Keratinocyte (primary cell): ENCODE data around the gene RABGAP1. TPM values are rescaled to one million over a fixed set of nuclear protein-coding genes. Genes with fewer than 3 reads are reported as not detected.
A peak's percentile ranks its signal among the peaks of the same experiment; 100 is the strongest.

Experiments
- DNase-seq: peaks from one replicate; pipeline ENCODE4 v3.0.0-alpha.2; 2011; ENCODE audit warnings: low read depth, missing footprints, low spot score
- FAIRE-seq: peaks from 2 replicates; lab custom pipeline; 2011; peaks lifted over from hg19 to GRCh38; lab: Jason Lieb, UNC
- H2AFZ ChIP-seq: 2 replicates; pipeline ENCODE4 v1.6.0; 2012; ENCODE audit warnings: low read length, control low read depth, inconsistent platforms; ENCODE audit not compliant: control insufficient read depth
- H3K27ac ChIP-seq: 2 replicates; pipeline ENCODE4 v1.5.1; 2011; ENCODE audit warnings: low read length; ENCODE audit not compliant: control insufficient read depth, insufficient read depth
- H3K27me3 ChIP-seq: 3 replicates; pipeline ENCODE4 v1.6.0; 2011; ENCODE audit warnings: low read length; ENCODE audit not compliant: control insufficient read depth, insufficient read depth; ENCODE audit errors: extremely low read depth
- H3K36me3 ChIP-seq, 2 experiments: 2 replicates in 1 of 2; 3 replicates in 1 of 2; pipeline ENCODE4 v1.5.1; 2011; ENCODE audit warnings: low read length in 2 of 2, mild to moderate bottlenecking in 1 of 2; ENCODE audit not compliant: control insufficient read depth in 2 of 2, insufficient read depth in 2 of 2; ENCODE audit errors: extremely low read depth in 1 of 2
- H3K4me1 ChIP-seq: 3 replicates; pipeline ENCODE4 v1.5.1; 2011; ENCODE audit warnings: low read length; ENCODE audit not compliant: control insufficient read depth, insufficient read depth; ENCODE audit errors: extremely low read depth
- H3K4me2 ChIP-seq: 3 replicates; pipeline ENCODE4 v1.6.0; 2011; ENCODE audit warnings: low read depth, low read length; ENCODE audit not compliant: control insufficient read depth, insufficient read depth; ENCODE audit errors: extremely low read depth
- H3K4me3 ChIP-seq, 3 experiments: fragments of 200-600 bp in 1 of 3; sonication (generic) in 1 of 3; 2 replicates in 2 of 3; 3 replicates in 1 of 3; pipeline ENCODE4 v1.5.1; 2011 to 2016; ENCODE audit warnings: low read length in 3 of 3, mild to moderate bottlenecking in 3 of 3, control low read depth in 2 of 3, inconsistent platforms in 1 of 3, low read depth in 1 of 3, mixed read lengths in 1 of 3, mixed run types in 1 of 3, moderate library complexity in 1 of 3; ENCODE audit not compliant: control insufficient read depth in 2 of 3, insufficient read depth in 2 of 3; ENCODE audit errors: extremely low read depth in 1 of 3
- H3K79me2 ChIP-seq: 2 replicates; pipeline ENCODE4 v1.6.0; 2012; ENCODE audit warnings: low read length; ENCODE audit not compliant: control insufficient read depth, insufficient read depth
- H3K9ac ChIP-seq: 3 replicates; pipeline ENCODE4 v1.6.0; 2011; ENCODE audit warnings: low read length; ENCODE audit not compliant: control insufficient read depth, insufficient read depth; ENCODE audit errors: extremely low read depth
- H3K9me1 ChIP-seq: 3 replicates; pipeline ENCODE4 v1.6.0; 2011; ENCODE audit warnings: low read length; ENCODE audit not compliant: control insufficient read depth, insufficient read depth; ENCODE audit errors: extremely low read depth
- H3K9me3 ChIP-seq: 2 replicates; pipeline ENCODE4 v1.5.1; 2012; ENCODE audit warnings: low read depth, low read length; ENCODE audit not compliant: control insufficient read depth
- H4K20me1 ChIP-seq: 3 replicates; pipeline ENCODE4 v1.6.0; 2011; ENCODE audit warnings: low read length; ENCODE audit not compliant: control insufficient read depth, insufficient read depth; ENCODE audit errors: extremely low read depth
- EZH2 ChIP-seq: IDR thresholded peaks from one replicate; pipeline ENCODE4 v1.6.1; 2012; ENCODE audit warnings: inconsistent platforms, mild to moderate bottlenecking, low read length, moderate library complexity
- dilution Hi-C: fragments of 300-500 bp; cut with MboI; formaldehyde crosslinking; loops from one replicate; pipeline ENCODE4 v1.7.0; 2020; ENCODE audit warnings: low sequenced_read_pairs; ENCODE audit not compliant: extremely low pct_ligation_motif_present
- polyA plus RNA-seq, 5 experiments: library from polyadenylated mRNA; depleted of rRNA in 3 of 5; stranded (reverse) in 3 of 5; stranded (forward) in 1 of 5; unstranded in 1 of 5; fragments of >200 nt; gene quantifications; 1 replicate in 1 of 5; 2 replicates in 3 of 5; 3 replicates in 1 of 5; pipeline versions ENCODE4 v1.2.1 to v1.2.3, GENCODE V29; 2011 to 2012; ENCODE audit warnings: missing spikeins in 2 of 5, low read depth in 1 of 5, low replicate concordance in 1 of 5
- TF ChIP-seq, protein P1 (sequence below), 3 experiments: IDR thresholded peaks in 1 of 3; conservative IDR thresholded peaks in 1 of 3; optimal IDR thresholded peaks in 1 of 3; 2 replicates in 2 of 3; 3 replicates in 1 of 3; pipeline versions ENCODE3 to v1.5.1; 2011; ENCODE audit warnings: low read length in 3 of 3, mild to moderate bottlenecking in 3 of 3, moderate library complexity in 2 of 3, control low read depth in 1 of 3, inconsistent platforms in 1 of 3; ENCODE audit not compliant: insufficient read depth in 2 of 3; ENCODE audit errors: extremely low read depth in 1 of 3

RABGAP1 gene
- polyA plus RNA-seq, 1 donor (not counting 4 experiments of a cell fraction or from before 2014, with no cell fraction given): 40.6 TPM

- no peak overlapping the region for H3K4me3 ChIP-seq
- TF ChIP-seq, protein P1, sequence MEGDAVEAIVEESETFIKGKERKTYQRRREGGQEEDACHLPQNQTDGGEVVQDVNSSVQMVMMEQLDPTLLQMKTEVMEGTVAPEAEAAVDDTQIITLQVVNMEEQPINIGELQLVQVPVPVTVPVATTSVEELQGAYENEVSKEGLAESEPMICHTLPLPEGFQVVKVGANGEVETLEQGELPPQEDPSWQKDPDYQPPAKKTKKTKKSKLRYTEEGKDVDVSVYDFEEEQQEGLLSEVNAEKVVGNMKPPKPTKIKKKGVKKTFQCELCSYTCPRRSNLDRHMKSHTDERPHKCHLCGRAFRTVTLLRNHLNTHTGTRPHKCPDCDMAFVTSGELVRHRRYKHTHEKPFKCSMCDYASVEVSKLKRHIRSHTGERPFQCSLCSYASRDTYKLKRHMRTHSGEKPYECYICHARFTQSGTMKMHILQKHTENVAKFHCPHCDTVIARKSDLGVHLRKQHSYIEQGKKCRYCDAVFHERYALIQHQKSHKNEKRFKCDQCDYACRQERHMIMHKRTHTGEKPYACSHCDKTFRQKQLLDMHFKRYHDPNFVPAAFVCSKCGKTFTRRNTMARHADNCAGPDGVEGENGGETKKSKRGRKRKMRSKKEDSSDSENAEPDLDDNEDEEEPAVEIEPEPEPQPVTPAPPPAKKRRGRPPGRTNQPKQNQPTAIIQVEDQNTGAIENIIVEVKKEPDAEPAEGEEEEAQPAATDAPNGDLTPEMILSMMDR (optimal IDR thresholded peaks at IDR 0.05 in 1 of 3, IDR thresholded peaks at IDR 0.05 in 1 of 3, conservative IDR thresholded peaks at IDR 0.05 in 1 of 3; ENCODE audit: extremely low read depth in 1 of 3, insufficient read depth in 2 of 3, low read length in 3 of 3): no peak
- no peak for TF ChIP-seq EZH2
- DNase-seq (no peak), FAIRE-seq (no peak)
- H3K79me2 ChIP-seq: peaks cover 45% of the 10 kb centered on the region
- H3K27ac ChIP-seq: peak overlapping the region; percentile 69
- dilution Hi-C loops: no loop called here
- no peak overlapping the region for H3K9ac ChIP-seq
- H4K20me1 ChIP-seq: no peaks in the 10 kb centered on the region
- H3K9me1 ChIP-seq: no peaks in the 10 kb centered on the region
- H3K27me3 ChIP-seq: no peaks in the 10 kb centered on the region
- no peak overlapping the region for H2AFZ ChIP-seq
- peaks cover 20% of the 10 kb centered on the region for H3K4me1 ChIP-seq
- no peaks in the 10 kb centered on the region for H3K9me3 ChIP-seq
- H3K4me2 ChIP-seq: no peak overlapping the region
- H3K36me3 ChIP-seq: peaks cover 0 to 2% of the 10 kb centered on the region in 2 experiments
Observed at GRCh38 chr9:122939601-122940000, 1.2 kb upstream of the RABGAP1 start.

GRCh38 chr9:122940454-122940748 lies 419 bp upstream of the RABGAP1 start:
- no peak for TF ChIP-seq EZH2
- TF ChIP-seq, protein P1 (optimal IDR thresholded peaks at IDR 0.05 in 1 of 3, IDR thresholded peaks at IDR 0.05 in 1 of 3, conservative IDR thresholded peaks at IDR 0.05 in 1 of 3; ENCODE audit: extremely low read depth in 1 of 3, insufficient read depth in 2 of 3, low read length in 3 of 3): no peak
- peak overlapping the region; percentile 95 for H2AFZ ChIP-seq
- H3K27ac ChIP-seq: peak overlapping the region; percentile 69

More at GRCh38 chr9:122940454-122940748, 419 bp upstream of the RABGAP1 start:
- peaks cover 46% of the 10 kb centered on the region for H3K79me2 ChIP-seq
- peaks cover 23% of the 10 kb centered on the region for H3K4me1 ChIP-seq
- H3K27me3 ChIP-seq: no peaks in the 10 kb centered on the region
- dilution Hi-C loops: no loop called here
- H4K20me1 ChIP-seq: no peaks in the 10 kb centered on the region
- H3K9me1 ChIP-seq: no peaks in the 10 kb centered on the region
- H3K9me3 ChIP-seq: no peaks in the 10 kb centered on the region
- H3K4me3 ChIP-seq: peak overlapping the region; percentile 2 to 70 (median 59)
- peak overlapping the region; percentile 96 for H3K4me2 ChIP-seq
- DNase-seq (no peak), FAIRE-seq (no peak)
- H3K36me3 ChIP-seq: peaks cover 0 to 2% of the 10 kb centered on the region in 2 experiments
- H3K9ac ChIP-seq: peak overlapping the region; percentile 54
